GM19324 (cell line): ENCODE data around the gene GIT2.
"Not testable (repeated sequence)": the region's sequence is repeated elsewhere in the genome, so short reads cannot be mapped to it uniquely, and the experiment has no call there.

Experiments
- ATAC-seq: cut with Tn5 transposase; IDR thresholded peaks from one replicate; pipeline ENCODE4 v1.9.1; 2021; ENCODE audit warnings: mild to moderate bottlenecking, moderate library complexity; ENCODE audit not compliant: unreplicated experiment, low FRiP score

GIT2 gene

GRCh38 chr12:109995686-109996482 is at the start of gene GIT2:
GIT2 (minus strand) TSS chr12:109996368; CDS start chr12:109996224, 144 bp downstream.
- ATAC-seq, result peak; percentile 58

GRCh38 chr12:110042264-110042663 is 46.1 kb upstream of the GIT2 start:
- ATAC-seq, result no peak

GRCh38 chr12:110039085-110039807 is 43.1 kb upstream of the GIT2 start:
- ATAC-seq, result no peak

- no peak for ATAC-seq
These were observed 42.5 kb upstream of the GIT2 start for GRCh38 chr12:110038741-110039084.

GRCh38 chr12:110037315-110037714 is 41.1 kb upstream of the GIT2 start:
- no peak for ATAC-seq

GRCh38 chr12:110035534-110036104 is 39.5 kb upstream of the GIT2 start:
- no peak for ATAC-seq

GRCh38 chr12:110033888-110034287 is 37.7 kb upstream of the GIT2 start:
- no peak for ATAC-seq

- ATAC-seq, result no peak
These were observed 33.2 kb upstream of the GIT2 start for GRCh38 chr12:110029290-110029815.

- no peak for ATAC-seq
These were observed 32.2 kb upstream of the GIT2 start for GRCh38 chr12:110028323-110028722.

GRCh38 chr12:110024051-110024450 is 27.9 kb upstream of the GIT2 start:
- ATAC-seq, result no peak

- no peak for ATAC-seq
These were observed 27.2 kb upstream of the GIT2 start for GRCh38 chr12:110023059-110023980.

GRCh38 chr12:110020956-110021355 is 24.8 kb upstream of the GIT2 start:
- no peak for ATAC-seq

- no peak for ATAC-seq
These were observed 19.0 kb upstream of the GIT2 start for GRCh38 chr12:110015132-110015531.

GRCh38 chr12:110012659-110013058 is 16.5 kb upstream of the GIT2 start:
- no peak for ATAC-seq

GRCh38 chr12:110012137-110012536 is 16.0 kb upstream of the GIT2 start:
- no peak for ATAC-seq

GRCh38 chr12:110010853-110011723 is 14.9 kb upstream of the GIT2 start:
- no peak for ATAC-seq

GRCh38 chr12:110008681-110009398 is 12.7 kb upstream of the GIT2 start:
- ATAC-seq, result not testable (repeated sequence)

- no peak for ATAC-seq
These were observed 11.7 kb upstream of the GIT2 start for GRCh38 chr12:110007881-110008280.

- ATAC-seq, result no peak
These were observed 9.9 kb upstream of the GIT2 start for GRCh38 chr12:110006115-110006514.
